ENCODE data around the gene FGFR3. TPM values are rescaled to one million over a fixed set of nuclear protein-coding genes. Genes with fewer than 3 reads are reported as not detected.

FGFR3 gene
- total and polyA plus RNA-seq, 9 of the 15 experiments (the other 6 are each of a cell fraction or from before 2014, with no cell fraction given), result 1.2 to 60.4 (median 12.7) TPM

GRCh38 chr4:1765409-1766072 is 27.6 kb upstream of the FGFR3 start (continued):
- TF ChIP-seq RAD51 (IDR thresholded peaks at IDR 0.05; ENCODE audit: borderline replicate concordance, low read depth), result peak; percentile 87
- peak; percentile 94 for TF ChIP-seq TFE3 (CRISPR knock-in tag; IDR thresholded peaks at IDR 0.05)
- peak; percentile 88 for TF ChIP-seq TOE1 (IDR thresholded peaks at IDR 0.05; ENCODE audit: borderline replicate concordance)
- TF ChIP-seq TOE1 (CRISPR knock-in tag; IDR thresholded peaks at IDR 0.05; ENCODE audit: borderline replicate concordance, low read depth), result no peak
- peak; percentile 60 for TF ChIP-seq CBFA2T2 (conservative IDR thresholded peaks at IDR 0.05)
- TF ChIP-seq ILK (tag; IDR thresholded peaks at IDR 0.05; ENCODE audit: borderline replicate concordance, low read depth), result no peak
- TF ChIP-seq MLLT1 (IDR thresholded peaks at IDR 0.05), result no peak
- no peak for TF ChIP-seq ARID3B (CRISPR knock-in tag; IDR thresholded peaks at IDR 0.05; ENCODE audit: borderline replicate concordance)
- TF ChIP-seq SIRT6 (IDR thresholded peaks at IDR 0.05; ENCODE audit: low read depth, low read length), result no peak
- no peak for TF ChIP-seq ZSCAN29 (IDR thresholded peaks at IDR 0.05)
- TF ChIP-seq SRSF3 (IDR thresholded peaks at IDR 0.05; ENCODE audit: insufficient read depth, low read length), result no peak
- peak; percentile 94 for TF ChIP-seq ZNF263 (CRISPR knock-in tag; IDR thresholded peaks at IDR 0.05; ENCODE audit: borderline replicate concordance)
- TF ChIP-seq, protein P1, sequence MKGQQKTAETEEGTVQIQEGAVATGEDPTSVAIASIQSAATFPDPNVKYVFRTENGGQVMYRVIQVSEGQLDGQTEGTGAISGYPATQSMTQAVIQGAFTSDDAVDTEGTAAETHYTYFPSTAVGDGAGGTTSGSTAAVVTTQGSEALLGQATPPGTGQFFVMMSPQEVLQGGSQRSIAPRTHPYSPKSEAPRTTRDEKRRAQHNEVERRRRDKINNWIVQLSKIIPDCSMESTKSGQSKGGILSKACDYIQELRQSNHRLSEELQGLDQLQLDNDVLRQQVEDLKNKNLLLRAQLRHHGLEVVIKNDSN (CRISPR knock-in tag; IDR thresholded peaks at IDR 0.05), result peak; percentile 83
- TF ChIP-seq, protein P2, sequence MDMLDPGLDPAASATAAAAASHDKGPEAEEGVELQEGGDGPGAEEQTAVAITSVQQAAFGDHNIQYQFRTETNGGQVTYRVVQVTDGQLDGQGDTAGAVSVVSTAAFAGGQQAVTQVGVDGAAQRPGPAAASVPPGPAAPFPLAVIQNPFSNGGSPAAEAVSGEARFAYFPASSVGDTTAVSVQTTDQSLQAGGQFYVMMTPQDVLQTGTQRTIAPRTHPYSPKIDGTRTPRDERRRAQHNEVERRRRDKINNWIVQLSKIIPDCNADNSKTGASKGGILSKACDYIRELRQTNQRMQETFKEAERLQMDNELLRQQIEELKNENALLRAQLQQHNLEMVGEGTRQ (CRISPR knock-in tag; IDR thresholded peaks at IDR 0.05), result peak; percentile 83
